HepG2 (cell line): ENCODE results near the gene ZFX. TPM values are rescaled to one million over a fixed set of nuclear protein-coding genes. Genes with fewer than 3 reads are reported as not detected.
A peak's percentile ranks its signal among the peaks of the same experiment; 100 is the strongest.

Experiments
- ATAC-seq: fragments of 200-7000 bp; cut with Tn5 transposase; 3 replicates; pipeline ENCODE4 v1.9.1; 2020; ENCODE audit warnings: mild to moderate bottlenecking, moderate library complexity
- BruUV-seq: library from RNA; stranded (reverse); fragments of 400-500 nt; replicated peaks from 2 replicates; lab custom pipeline; 2021; lab: Mats Ljungman, UMichigan
- CTCF ChIA-PET: fragments of 300-600 bp; formaldehyde crosslinking; extraction: SDS; loops from one replicate; lab custom pipeline; 2021; ENCODE audit warnings: low total read pairs, inconsistent platforms, low intra/inter-chr PET ratio; lab: Yijun Ruan, JAX
- POLR2A ChIA-PET: fragments of 350-600 bp; sonication (Branson Sonifier 250); formaldehyde crosslinking; loops from one replicate; lab custom pipeline; 2020; ENCODE audit warnings: antibody characterized with exemption, inconsistent platforms; lab: Yijun Ruan, JAX
- DNase-seq: peaks from one replicate; pipeline ENCODE4 v3.0.0-alpha.2; 2015; ENCODE audit warnings: low spot score
- FAIRE-seq: peaks from 3 replicates; lab custom pipeline; 2011; peaks lifted over from hg19 to GRCh38; lab: Jason Lieb, UNC
- H2AFZ ChIP-seq: one replicate; pipeline ENCODE4 v1.6.1; 2011; ENCODE audit warnings: low read length, inconsistent platforms
- H3K27ac ChIP-seq: fragments of 300-600 bp; 3 replicates; pipeline ENCODE4 v1.8.0; 2011; ENCODE audit warnings: mixed run types, mild to moderate bottlenecking, mixed read lengths, low read length, inconsistent platforms; ENCODE audit not compliant: insufficient read depth; ENCODE audit errors: extremely low read length
- H3K27me3 ChIP-seq, 2 experiments: fragments of 200-600 bp in 1 of 2; 2 replicates in 1 of 2; 3 replicates in 1 of 2; pipeline versions ENCODE4 v1.6.0 to v1.8.0; 2011; ENCODE audit warnings: low read length in 2 of 2, mild to moderate bottlenecking in 2 of 2, moderate library complexity in 2 of 2, inconsistent platforms in 1 of 2; ENCODE audit not compliant: insufficient read depth in 2 of 2, control insufficient read depth in 1 of 2
- H3K36me3 ChIP-seq, 2 experiments: fragments of 200-600 bp in 1 of 2; replicated peaks in 1 of 2; 2 replicates in 1 of 2; 3 replicates in 1 of 2; pipeline versions ENCODE4 v1.5.1 to v1.8.0; 2011; ENCODE audit warnings: low read length in 2 of 2, inconsistent platforms in 1 of 2; ENCODE audit not compliant: insufficient read depth in 2 of 2, control insufficient read depth in 1 of 2
- H3K4me1 ChIP-seq: 2 replicates; pipeline ENCODE4 v1.5.1; 2012; ENCODE audit warnings: low read length, inconsistent platforms; ENCODE audit not compliant: insufficient read depth
- H3K4me2 ChIP-seq: 2 replicates; pipeline ENCODE4 v1.6.0; 2011; ENCODE audit warnings: low read depth, low read length, inconsistent platforms
- H3K4me3 ChIP-seq, 3 experiments: fragments of 200-600 bp in 1 of 3; sonication (generic), shearing (Covaris generic) in 1 of 3; replicated peaks in 1 of 3; 2 replicates each; pipeline ENCODE4 v1.5.1; 2011 to 2016; ENCODE audit warnings: low read length in 3 of 3, inconsistent platforms in 2 of 3, low read depth in 2 of 3, mild to moderate bottlenecking in 2 of 3, control low read depth in 1 of 3, mixed read lengths in 1 of 3; ENCODE audit not compliant: insufficient read depth in 1 of 3
- H3K79me2 ChIP-seq: one replicate; pipeline ENCODE4 v1.6.1; 2011; ENCODE audit warnings: low read length, inconsistent platforms; ENCODE audit not compliant: insufficient read depth
- H3K9ac ChIP-seq: 2 replicates; pipeline ENCODE4 v1.6.0; 2011; ENCODE audit warnings: mild to moderate bottlenecking, low read depth, low read length, inconsistent platforms; ENCODE audit not compliant: insufficient read depth
- H3K9me3 ChIP-seq: 2 replicates; pipeline ENCODE4 v1.5.1; 2012; ENCODE audit warnings: mild to moderate bottlenecking, low read length
- H4K20me1 ChIP-seq: 2 replicates; pipeline ENCODE4 v1.6.0; 2011; ENCODE audit warnings: inconsistent platforms, mild to moderate bottlenecking, low read length, moderate library complexity; ENCODE audit not compliant: insufficient read depth
- BCL6 ChIP-seq: IDR thresholded peaks from 2 replicates; pipeline ENCODE4 v1.6.1; 2016; ENCODE audit warnings: missing genetic modification reagents, missing compliant biosample characterization
- DPF2 ChIP-seq: sonication (generic); formaldehyde crosslinking; IDR thresholded peaks from 2 replicates; pipeline ENCODE4 v1.4.0; 2020; ENCODE audit warnings: mild to moderate bottlenecking, low read depth, missing genetic modification reagents, borderline replicate concordance
- GTF3A ChIP-seq: sonication (generic); formaldehyde crosslinking; conservative IDR thresholded peaks from 2 replicates; pipeline ENCODE4 v1.4.0; 2020; ENCODE audit warnings: mild to moderate bottlenecking, missing genetic modification reagents
- KDM5A ChIP-seq: fragments of 200-600 bp; sonication (generic); IDR thresholded peaks from 2 replicates; pipeline ENCODE4 v1.7.0; 2018; ENCODE audit warnings: antibody characterized with exemption, mild to moderate bottlenecking, low read length, borderline replicate concordance
- KLF12 ChIP-seq: sonication (generic); formaldehyde crosslinking; IDR thresholded peaks from 2 replicates; pipeline ENCODE4 v1.4.0; 2020; ENCODE audit warnings: missing genetic modification reagents, borderline replicate concordance
- MAFF ChIP-seq: IDR thresholded peaks from 2 replicates; pipeline ENCODE4 v1.6.1; 2011; ENCODE audit warnings: low read depth, low read length, improper control_type of control experiment
- MAFK ChIP-seq, 2 experiments: IDR thresholded peaks in 1 of 2; conservative IDR thresholded peaks in 1 of 2; 2 replicates each; pipeline ENCODE4 v1.6.1; 2011; ENCODE audit warnings: improper control_type of control experiment in 2 of 2, low read length in 2 of 2
- NR3C1 ChIP-seq: sonication (generic); formaldehyde crosslinking; IDR thresholded peaks from 2 replicates; pipeline ENCODE4 v1.4.0; 2020; ENCODE audit warnings: missing genetic modification reagents
- PHF21A ChIP-seq: sonication (generic); formaldehyde crosslinking; IDR thresholded peaks from 2 replicates; pipeline ENCODE4 v1.5.0; 2020; ENCODE audit warnings: mild to moderate bottlenecking, missing genetic modification reagents
- SMYD3 ChIP-seq: sonication (generic); formaldehyde crosslinking; IDR thresholded peaks from 2 replicates; pipeline ENCODE4 v1.8.1; 2023; ENCODE audit warnings: mild to moderate bottlenecking, missing genetic modification reagents
- TBX3 ChIP-seq: fragments of 450-650 bp; IDR thresholded peaks from 2 replicates; pipeline ENCODE4 v1.6.1; 2017; ENCODE audit warnings: antibody characterized with exemption, mild to moderate bottlenecking, inconsistent platforms, borderline replicate concordance
- TRIM22 ChIP-seq: fragments of 450-650 bp; IDR thresholded peaks from 2 replicates; pipeline ENCODE4 v1.6.1; 2017
- ZMAT5 ChIP-seq: sonication (generic); formaldehyde crosslinking; IDR thresholded peaks from 2 replicates; pipeline ENCODE4 v1.5.0; 2020; ENCODE audit warnings: mild to moderate bottlenecking, low read depth, missing genetic modification reagents, borderline replicate concordance
- ZNF264 ChIP-seq: sonication (generic); formaldehyde crosslinking; IDR thresholded peaks from 2 replicates; pipeline ENCODE4 v1.4.0; 2020; ENCODE audit warnings: missing genetic modification reagents
- ZNF326 ChIP-seq: sonication (generic); formaldehyde crosslinking; IDR thresholded peaks from 2 replicates; pipeline ENCODE4 v1.4.0; 2020; ENCODE audit warnings: missing genetic modification reagents, borderline replicate concordance
- ZNF343 ChIP-seq: sonication (generic); formaldehyde crosslinking; IDR thresholded peaks from 2 replicates; pipeline ENCODE4 v1.4.0; 2020; ENCODE audit warnings: mild to moderate bottlenecking, missing genetic modification reagents
- ZNF367 ChIP-seq: sonication (generic); formaldehyde crosslinking; IDR thresholded peaks from 2 replicates; pipeline ENCODE4 v1.4.0; 2020; ENCODE audit warnings: missing genetic modification reagents, borderline replicate concordance
- WGBS: methylation state at CpG from one replicate; pipeline ENCODE4 v1.1.6; 2017; ENCODE audit warnings: low lambda C conversion rate; 5-methylcytosine and 5-hydroxymethylcytosine counted together
- in situ Hi-C: cut with HindIII; loops from 2 replicates; pipeline ENCODE4 v1.10.0; 2017; ENCODE audit warnings: low pct_unique_long_range_greater_than_20kb; ENCODE audit not compliant: extremely low pct_ligation_motif_present
- intact Hi-C: fragments of 100-400 bp; cut with micrococcal nuclease; formaldehyde crosslinking; loops from one replicate; pipeline ENCODE4 v1.10.0; 2022; ENCODE audit not compliant: unreplicated experiment
- polyA plus RNA-seq, 8 experiments: library from polyadenylated mRNA; depleted of rRNA in 3 of 8; stranded (reverse) in 7 of 8; unstranded in 1 of 8; fragments of >200 nt; fragmentation: Illumina TruSeq in 4 of 8; extraction: Trizol in 4 of 8; gene quantifications; 2 replicates each; pipeline versions ENCODE4 v1.2.1 to v1.2.3, GENCODE V29; 2011 to 2016; ENCODE audit warnings: low read depth in 4 of 8, missing spikeins in 1 of 8, mixed read lengths in 1 of 8; ENCODE audit not compliant: insufficient read depth in 1 of 8
- total RNA-seq, 5 experiments: library from RNA; depleted of rRNA; stranded (reverse); fragments of >200 nt; fragmentation: Illumina TruSeq; extraction: Trizol; gene quantifications; 2 replicates each; pipeline ENCODE4 v1.2.3, GENCODE V29; 2016; ENCODE audit warnings: low read depth in 1 of 5

ZFX gene
- total and polyA plus RNA-seq, 2 of the 13 experiments (the other 11 are each of a cell fraction or from before 2014, with no cell fraction given), result 13.8 to 37.3 TPM

- 97% methylated on average over 13 of the region's 13 CpGs for WGBS
- no peak for TF ChIP-seq KLF12
- no peak for TF ChIP-seq KDM5A
- no peak for TF ChIP-seq ZMAT5 (CRISPR knock-in tag)
- TF ChIP-seq ZNF367 (CRISPR knock-in tag), result no peak
- TF ChIP-seq BCL6 (CRISPR knock-in tag), result no peak
- no peak for TF ChIP-seq TBX3
- TF ChIP-seq TRIM22, result no peak
- no peak for TF ChIP-seq ZNF264
- TF ChIP-seq MAFK (conservative IDR thresholded peaks at IDR 0.05 in 1 of 2, IDR thresholded peaks at IDR 0.05 in 1 of 2; ENCODE audit: low read length in 2 of 2), result peak; percentile 88 to 95
- no peak for TF ChIP-seq ZNF326
- no peak for TF ChIP-seq PHF21A (CRISPR knock-in tag)
- TF ChIP-seq DPF2 (CRISPR knock-in tag), result no peak
- no peak for TF ChIP-seq NR3C1
- TF ChIP-seq SMYD3, result no peak
- TF ChIP-seq GTF3A, result no peak
- TF ChIP-seq ZNF343 (CRISPR knock-in tag), result no peak
- TF ChIP-seq MAFF, result peak; percentile 94
- no peak overlapping the region for H3K4me2 ChIP-seq
- ChIA-PET CTCF (no interaction called here), POLR2A (no interaction called here)
- no peak for ATAC-seq
- in situ Hi-C loops (no loop called here), intact Hi-C loops (no loop called here)
- peaks cover 23% of the 10 kb centered on the region for H3K79me2 ChIP-seq
- H3K27me3 ChIP-seq, result no peaks in the 10 kb centered on the region
- H3K4me1 ChIP-seq, result peaks cover 2% of the 10 kb centered on the region; the same call in 1 of the 2 replicates
- DNase-seq, result no peak
- no peak overlapping the region for H3K4me3 ChIP-seq
- no peak for FAIRE-seq
- H4K20me1 ChIP-seq, result peaks cover 15% of the 10 kb centered on the region
- no peak overlapping the region for H2AFZ ChIP-seq
- H3K9ac ChIP-seq, result no peak overlapping the region
- no peak overlapping the region for H3K27ac ChIP-seq
- no TSS peak for BruUV-seq
- H3K9me3 ChIP-seq, result no peaks in the 10 kb centered on the region
- peaks cover 3 to 28% of the 10 kb centered on the region in 2 experiments; a peak in 4 of 5 replicates for H3K36me3 ChIP-seq
These were observed 59.1 kb downstream of the ZFX start for GRCh38 chrX:24208496-24209240.
